Gastrocnemius medialis (tissue), 4 donors: Measurements from ENCODE around the gene SMIM33.

Experiments
- POLR2A ChIP-seq, 2 donors: fragments of 450-650 bp; IDR thresholded peaks; one replicate each; pipeline ENCODE4 v1.6.1; 2017; ENCODE audit warnings: antibody characterized with exemption in 2 of 2, mild to moderate bottlenecking in 2 of 2, moderate library complexity in 2 of 2
- TF ChIP-seq, protein P1 (sequence below), 5 experiments: fragments of 450-650 bp in 3 of 5; fragments of 200-600 bp in 2 of 5; sonication (generic) in 2 of 5; IDR thresholded peaks in 4 of 5; conservative IDR thresholded peaks in 1 of 5; 1 replicate in 4 of 5; 2 replicates in 1 of 5; pipeline ENCODE4 v1.5.1; 2016 to 2019; ENCODE audit warnings: antibody characterized with exemption in 5 of 5, mild to moderate bottlenecking in 3 of 5, moderate library complexity in 3 of 5

DNA sequence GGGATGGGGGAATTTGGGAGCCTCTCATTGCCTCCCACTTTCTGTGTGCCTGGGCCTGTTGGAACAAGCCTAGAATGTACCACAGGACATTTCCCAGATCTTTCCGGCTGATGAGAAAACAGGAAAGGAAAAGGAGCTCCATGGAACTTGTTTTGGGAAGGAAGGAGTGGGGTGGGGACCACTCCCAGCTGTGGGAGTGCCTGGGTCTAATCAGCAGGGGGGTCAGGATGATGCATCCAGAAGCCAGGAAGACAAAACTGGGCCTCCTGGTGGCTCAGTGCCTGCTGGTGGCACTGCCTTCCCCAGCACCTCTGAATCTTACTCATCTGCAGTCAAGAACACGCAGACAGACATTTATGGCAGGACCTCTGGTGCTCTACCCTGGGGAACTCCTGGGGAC is 2.8 kb downstream of the SMIM33 start:
- TF ChIP-seq, protein P1, sequence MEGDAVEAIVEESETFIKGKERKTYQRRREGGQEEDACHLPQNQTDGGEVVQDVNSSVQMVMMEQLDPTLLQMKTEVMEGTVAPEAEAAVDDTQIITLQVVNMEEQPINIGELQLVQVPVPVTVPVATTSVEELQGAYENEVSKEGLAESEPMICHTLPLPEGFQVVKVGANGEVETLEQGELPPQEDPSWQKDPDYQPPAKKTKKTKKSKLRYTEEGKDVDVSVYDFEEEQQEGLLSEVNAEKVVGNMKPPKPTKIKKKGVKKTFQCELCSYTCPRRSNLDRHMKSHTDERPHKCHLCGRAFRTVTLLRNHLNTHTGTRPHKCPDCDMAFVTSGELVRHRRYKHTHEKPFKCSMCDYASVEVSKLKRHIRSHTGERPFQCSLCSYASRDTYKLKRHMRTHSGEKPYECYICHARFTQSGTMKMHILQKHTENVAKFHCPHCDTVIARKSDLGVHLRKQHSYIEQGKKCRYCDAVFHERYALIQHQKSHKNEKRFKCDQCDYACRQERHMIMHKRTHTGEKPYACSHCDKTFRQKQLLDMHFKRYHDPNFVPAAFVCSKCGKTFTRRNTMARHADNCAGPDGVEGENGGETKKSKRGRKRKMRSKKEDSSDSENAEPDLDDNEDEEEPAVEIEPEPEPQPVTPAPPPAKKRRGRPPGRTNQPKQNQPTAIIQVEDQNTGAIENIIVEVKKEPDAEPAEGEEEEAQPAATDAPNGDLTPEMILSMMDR (IDR thresholded peaks at IDR 0.05 in 4 of 5, conservative IDR thresholded peaks at IDR 0.05 in 1 of 5), result no peak
- TF ChIP-seq POLR2A (IDR thresholded peaks at IDR 0.05), result no peak
